ENCODE measurements around the gene MBNL2. TPM values are rescaled to one million over a fixed set of nuclear protein-coding genes. Genes with fewer than 3 reads are reported as not detected.

Gene MBNL2
- total RNA-seq, 4 donors from 2014 or later = 113 to 129 (median 118) TPM

- peaks cover 0 to 9% of the 10 kb centered on the region in 2 donors for H3K36me3 ChIP-seq
- no peaks in the 10 kb centered on the region for H3K9me3 ChIP-seq
- H3K4me3 ChIP-seq = no peak overlapping the region
- peaks cover 40 to 100% (median 45%) of the 10 kb centered on the region in 3 donors for H3K4me1 ChIP-seq
- H3K27ac ChIP-seq = peak overlapping the region; percentile 39 to 80 (median 64)
- no peak for ATAC-seq
- TF ChIP-seq POLR2A (IDR thresholded peaks at IDR 0.05) (no peak), EP300 (IDR thresholded peaks at IDR 0.05) (no peak), CTCF (IDR thresholded peaks at IDR 0.05) (no peak), POLR2AphosphoS5 (IDR thresholded peaks at IDR 0.05) (no peak)
- H3K27me3 ChIP-seq = no peaks in the 10 kb centered on the region
- WGBS, 2 donors (ENCODE audit: low coverage in 1 of 2) = 76 to 79% methylated on average over 2 of the region's 2 CpGs
Observed at GRCh38 chr13:97276862-97277269, 54.7 kb downstream of the MBNL2 start.

GRCh38 chr13:97278435-97279411 lies 56.6 kb downstream of the MBNL2 start:
- WGBS, 2 donors (ENCODE audit: low coverage in 1 of 2) = 41 to 46% methylated on average over 8 to 9 of the region's 9 CpGs
- peak; percentile 69 for ATAC-seq
- Histone ChIP-seq H3K36me3 (peaks cover 0 to 9% of the 10 kb centered on the region in 2 donors), H3K4me1 (peaks cover 46 to 100% (median 46%) of the 10 kb centered on the region in 3 donors), H3K27me3 (no peaks in the 10 kb centered on the region), H3K9me3 (no peaks in the 10 kb centered on the region), H3K4me3 (no peak overlapping the region), H3K27ac (peak overlapping the region; percentile 69 to 80 (median 76))
- TF ChIP-seq POLR2A (IDR thresholded peaks at IDR 0.05) (no peak), POLR2AphosphoS5 (IDR thresholded peaks at IDR 0.05) (peak; percentile 11)

GRCh38 chr13:97279913-97280312 lies 57.8 kb downstream of the MBNL2 start:
- Histone ChIP-seq H3K27me3 (no peaks in the 10 kb centered on the region), H3K36me3 (peaks cover 0 to 9% of the 10 kb centered on the region in 2 donors), H3K9me3 (no peaks in the 10 kb centered on the region), H3K4me1 (peaks cover 45 to 100% (median 49%) of the 10 kb centered on the region in 3 donors), H3K27ac (peak overlapping the region; percentile 66 to 80 (median 76)), H3K4me3 (no peak overlapping the region)
- TF ChIP-seq POLR2AphosphoS5 (IDR thresholded peaks at IDR 0.05) (peak; percentile 41), CTCF (IDR thresholded peaks at IDR 0.05) (no peak)
- ATAC-seq = no peak
- WGBS, 2 donors (ENCODE audit: low coverage in 1 of 2) = 17 to 21% methylated on average over 5 of the region's 5 CpGs

- ATAC-seq = no peak
- peak overlapping the region; percentile 66 to 80 (median 76) for H3K27ac ChIP-seq
- TF ChIP-seq POLR2AphosphoS5 (IDR thresholded peaks at IDR 0.05) (no peak), CTCF (IDR thresholded peaks at IDR 0.05) (no peak), POLR2A (IDR thresholded peaks at IDR 0.05) (no peak), EP300 (IDR thresholded peaks at IDR 0.05) (no peak)
- H3K4me3 ChIP-seq = no peak overlapping the region
- no peaks in the 10 kb centered on the region for H3K9me3 ChIP-seq
- peaks cover 0 to 9% of the 10 kb centered on the region in 2 donors for H3K36me3 ChIP-seq
- 45% methylated on average over 3 to 4 of the region's 4 CpGs for WGBS, 2 donors (ENCODE audit: low coverage in 1 of 2)
- no peaks in the 10 kb centered on the region for H3K27me3 ChIP-seq
- peaks cover 44 to 100% (median 45%) of the 10 kb centered on the region in 3 donors for H3K4me1 ChIP-seq
Observed at GRCh38 chr13:97280478-97280877, 58.3 kb downstream of the MBNL2 start.

- Histone ChIP-seq H3K27me3 (no peaks in the 10 kb centered on the region), H3K9me3 (no peaks in the 10 kb centered on the region), H3K36me3 (peaks cover 0 to 4% of the 10 kb centered on the region in 2 donors), H3K4me3 (no peak overlapping the region), H3K27ac (peak overlapping the region; percentile 66 to 80 (median 76)), H3K4me1 (peaks cover 39 to 100% (median 41%) of the 10 kb centered on the region in 3 donors)
- no peak for ATAC-seq
- TF ChIP-seq CTCF (IDR thresholded peaks at IDR 0.05) = no peak
- no peak for TF ChIP-seq EP300 (IDR thresholded peaks at IDR 0.05)
- no peak for TF ChIP-seq POLR2A (IDR thresholded peaks at IDR 0.05)
- no peak for TF ChIP-seq POLR2AphosphoS5 (IDR thresholded peaks at IDR 0.05)
Observed at GRCh38 chr13:97281028-97281427, 58.9 kb downstream of the MBNL2 start.
